HG03442 (cell line): Measurements from ENCODE around the gene ROBO1.
"Not testable (repeated sequence)": the region's sequence is repeated elsewhere in the genome, so short reads cannot be mapped to it uniquely, and the experiment has no call there.

Experiments
- ATAC-seq: cut with Tn5 transposase; IDR thresholded peaks from one replicate; pipeline ENCODE4 v1.9.1; 2021; ENCODE audit warnings: mild to moderate bottlenecking, moderate library complexity; ENCODE audit not compliant: unreplicated experiment

Gene ROBO1

GRCh38 chr3:79558943-79559342 is 208.9 kb downstream of the ROBO1 start:
- no peak for ATAC-seq

GRCh38 chr3:79555655-79556054 is 212.1 kb downstream of the ROBO1 start:
- ATAC-seq: no peak

DNA sequence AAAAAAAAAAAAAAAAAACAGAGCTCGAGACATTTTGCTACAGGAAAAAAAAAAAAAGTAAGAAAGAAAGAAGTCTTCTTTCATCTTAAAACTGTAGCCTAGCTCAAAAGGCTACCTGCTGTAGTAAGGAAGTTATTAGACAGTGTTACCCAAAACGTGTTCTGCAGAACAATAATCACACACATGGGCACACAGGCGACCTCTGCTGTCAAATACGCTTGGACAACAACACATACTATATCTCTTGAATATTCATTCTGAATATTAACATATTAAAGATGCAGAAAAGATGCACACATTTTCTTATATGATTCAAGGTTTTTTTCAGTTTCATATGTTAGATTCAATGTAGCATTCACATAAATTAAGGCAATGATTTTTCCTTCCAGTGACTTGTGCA is 215.8 kb downstream of the ROBO1 start:
- ATAC-seq: no peak

- ATAC-seq: no peak
Measured at GRCh38 chr3:79551321-79551892, 216.4 kb downstream of the ROBO1 start.

- no peak for ATAC-seq
Measured at GRCh38 chr3:79543218-79543982, 224.4 kb downstream of the ROBO1 start.

GRCh38 chr3:79534727-79535126 is 233.1 kb downstream of the ROBO1 start:
- ATAC-seq: no peak

- no peak for ATAC-seq
Measured at GRCh38 chr3:79531566-79532295, 236.1 kb downstream of the ROBO1 start.

GRCh38 chr3:79521221-79521848 is 246.5 kb downstream of the ROBO1 start:
- no peak for ATAC-seq

DNA sequence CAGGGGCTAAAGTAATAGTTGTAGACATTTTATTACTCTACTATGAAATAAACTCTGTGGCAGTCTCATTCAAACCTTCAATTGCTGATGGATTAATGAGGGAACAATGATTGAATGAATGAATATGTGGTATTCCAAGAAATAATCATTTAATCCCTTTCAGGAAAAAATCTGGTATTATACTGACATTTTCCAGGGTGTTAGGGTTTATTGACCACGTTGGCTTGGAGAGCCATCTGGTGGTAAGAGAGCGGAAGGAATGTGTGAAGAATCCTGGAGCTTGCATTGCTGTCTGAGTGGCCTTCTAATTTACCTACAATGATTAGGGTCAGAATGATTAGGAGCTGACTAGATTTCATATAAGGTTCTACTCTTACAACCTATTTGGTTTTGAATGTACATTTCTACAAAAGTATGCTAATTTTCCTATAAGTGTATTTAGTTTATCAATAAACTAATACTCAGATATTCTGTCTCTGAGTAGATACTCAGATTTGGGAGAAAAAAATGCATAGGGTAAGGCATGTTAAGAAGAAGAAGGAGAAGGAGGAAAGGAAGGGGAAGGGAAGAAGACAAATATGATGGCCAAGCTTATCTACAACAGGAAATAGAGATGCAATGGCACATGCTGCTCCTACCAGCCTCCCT is 249.9 kb downstream of the ROBO1 start:
- ATAC-seq: no peak

DNA sequence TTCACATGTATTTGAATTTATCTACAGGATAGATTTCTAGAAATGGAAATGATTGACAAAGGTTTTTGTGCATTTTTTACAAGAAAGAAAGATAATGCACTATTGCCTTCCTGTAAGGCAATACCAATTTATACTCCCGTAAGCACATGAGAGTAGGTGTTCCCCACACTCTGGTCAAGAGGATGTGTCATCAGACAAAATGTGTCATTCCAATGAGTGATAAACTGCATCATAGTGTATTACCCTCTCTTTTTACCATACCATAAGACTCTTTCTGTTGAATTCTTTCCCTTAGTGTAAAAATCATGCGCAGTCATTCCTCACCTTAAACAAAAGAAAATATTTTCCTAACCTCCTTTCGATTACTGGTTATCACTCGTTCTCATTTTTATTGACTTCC is 251.0 kb downstream of the ROBO1 start:
- ATAC-seq: no peak

DNA sequence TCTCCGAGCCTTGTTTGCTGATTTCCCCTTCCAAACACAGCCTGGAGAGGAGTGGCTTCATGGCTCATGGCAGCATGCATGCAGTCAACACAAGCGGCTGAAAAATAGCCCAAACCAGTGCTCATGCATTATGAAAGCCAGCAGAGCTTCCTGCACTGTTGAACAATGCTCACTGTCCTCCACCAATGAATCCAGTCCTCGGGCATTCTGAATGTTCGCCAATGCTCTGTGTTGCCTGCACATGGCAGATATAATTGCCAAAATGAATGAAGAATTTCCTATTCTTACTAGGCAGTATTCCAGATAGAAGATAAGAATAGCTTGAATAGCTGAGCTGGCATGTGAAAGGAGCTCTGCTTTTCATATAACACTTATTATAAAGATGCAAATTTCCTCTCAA is 252.7 kb downstream of the ROBO1 start:
- ATAC-seq: no peak

DNA sequence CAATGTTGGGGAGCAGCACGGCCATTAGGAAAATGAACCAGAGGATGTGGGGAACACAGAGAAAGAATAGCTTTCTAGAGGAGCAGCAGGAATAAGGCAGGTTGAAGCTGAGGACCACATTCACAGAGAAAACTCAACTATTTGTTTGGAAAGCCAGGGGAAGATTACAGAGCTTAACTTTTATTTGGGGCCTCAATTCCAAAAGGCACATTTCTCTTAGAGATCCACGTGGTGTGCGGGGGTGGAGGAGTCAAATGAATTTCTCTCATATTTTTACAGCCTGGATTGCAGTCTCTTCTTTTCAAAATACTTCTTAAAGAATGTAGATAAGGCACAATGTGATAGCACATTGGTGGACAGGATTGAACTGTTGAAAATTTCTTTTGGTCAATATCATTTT is 253.7 kb downstream of the ROBO1 start:
- ATAC-seq: no peak

- ATAC-seq: no peak
Measured at GRCh38 chr3:79506751-79507150, 261.0 kb downstream of the ROBO1 start.

- ATAC-seq: not testable (repeated sequence)
Measured at GRCh38 chr3:79502216-79502681, 265.5 kb downstream of the ROBO1 start.

- peak; percentile 64 for ATAC-seq
Measured at GRCh38 chr3:79497447-79498111, 270.2 kb downstream of the ROBO1 start.

GRCh38 chr3:79491029-79491641 is 276.7 kb downstream of the ROBO1 start:
- ATAC-seq: no peak

GRCh38 chr3:79490165-79491028 is 277.4 kb downstream of the ROBO1 start:
- ATAC-seq: no peak

GRCh38 chr3:79488407-79488806 is 279.4 kb downstream of the ROBO1 start:
- no peak for ATAC-seq

GRCh38 chr3:79480746-79481145 is 287.1 kb downstream of the ROBO1 start:
- no peak for ATAC-seq
